ENCODE results near the gene WWC2.

WWC2 gene

DNA sequence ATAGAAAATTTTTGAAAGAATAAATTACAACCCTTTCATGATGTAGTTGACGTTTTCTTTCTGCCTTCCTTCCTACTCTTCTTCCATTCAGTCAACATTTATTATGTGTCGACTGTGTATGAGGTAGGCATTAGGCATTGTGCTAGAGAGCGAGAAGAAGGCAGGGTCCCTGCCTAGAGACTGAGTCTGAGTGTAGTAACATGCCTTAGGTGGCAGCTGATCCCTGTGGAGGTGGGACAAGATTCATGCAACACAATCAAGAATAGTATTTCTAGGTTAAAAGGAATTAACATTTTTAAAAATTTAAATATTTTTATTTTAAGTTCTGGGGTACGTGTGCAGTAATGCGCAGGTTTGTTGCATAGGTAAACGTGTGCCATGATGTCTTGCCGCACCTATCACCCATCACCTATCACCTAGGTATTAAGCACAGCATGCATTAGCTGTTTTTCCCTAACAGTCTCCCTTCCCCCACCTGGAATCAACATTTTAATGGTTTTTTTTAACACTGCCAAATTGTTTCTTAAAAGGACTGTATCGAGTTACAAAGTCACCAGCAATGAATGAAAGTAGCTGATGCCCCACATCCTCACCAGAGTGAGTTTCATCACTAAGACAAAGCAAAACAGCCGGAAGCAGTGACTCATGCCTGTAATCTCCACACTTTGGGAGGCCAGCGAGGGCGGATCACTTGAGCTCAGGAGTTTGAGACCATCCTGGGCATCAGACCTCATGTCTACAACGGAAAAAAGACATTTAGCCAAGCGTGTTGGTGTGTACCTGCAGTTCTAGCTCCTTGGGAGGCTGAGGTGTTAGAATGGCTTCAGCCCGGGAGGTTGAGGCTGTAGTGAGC is 84.0 kb downstream of the WWC2 start:
- TF ChIP-seq GATA2 (IDR thresholded peaks at IDR 0.05; ENCODE audit: low read depth, low read length) (no peak), GATA3 (IDR thresholded peaks at IDR 0.05; ENCODE audit: low read depth, low read length) (no peak)

DNA sequence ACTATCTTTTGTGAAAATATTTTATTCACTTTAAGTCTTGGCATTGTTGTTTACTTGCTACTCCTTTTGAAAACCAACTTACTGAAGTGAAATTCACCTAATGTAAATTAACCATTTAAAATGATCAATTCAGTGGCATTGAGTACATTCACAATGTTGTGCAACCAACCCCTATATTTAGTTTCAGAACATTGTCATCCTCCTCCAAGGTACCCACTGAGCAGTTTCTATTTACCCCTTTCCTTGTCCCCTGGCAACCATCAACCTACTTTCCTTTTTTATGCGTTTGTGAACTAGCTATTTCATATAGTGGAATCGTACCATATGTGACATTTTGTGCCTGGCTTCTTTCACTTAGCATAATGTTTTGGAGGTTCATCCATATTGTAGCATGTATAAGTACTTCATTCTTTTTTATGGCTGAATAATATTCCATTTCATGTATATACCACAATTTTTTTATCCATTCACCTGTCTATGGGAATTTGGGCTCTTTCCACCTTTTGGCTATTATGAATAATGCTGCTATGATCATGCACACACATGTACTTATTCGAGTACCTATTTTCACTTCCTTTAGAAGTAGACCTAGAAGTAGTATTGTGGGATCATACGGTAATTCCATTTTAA is 85.0 kb downstream of the WWC2 start:
- no peak for TF ChIP-seq GATA3 (IDR thresholded peaks at IDR 0.05; ENCODE audit: low read depth, low read length)
- no peak for TF ChIP-seq GATA2 (IDR thresholded peaks at IDR 0.05; ENCODE audit: low read depth, low read length)

DNA sequence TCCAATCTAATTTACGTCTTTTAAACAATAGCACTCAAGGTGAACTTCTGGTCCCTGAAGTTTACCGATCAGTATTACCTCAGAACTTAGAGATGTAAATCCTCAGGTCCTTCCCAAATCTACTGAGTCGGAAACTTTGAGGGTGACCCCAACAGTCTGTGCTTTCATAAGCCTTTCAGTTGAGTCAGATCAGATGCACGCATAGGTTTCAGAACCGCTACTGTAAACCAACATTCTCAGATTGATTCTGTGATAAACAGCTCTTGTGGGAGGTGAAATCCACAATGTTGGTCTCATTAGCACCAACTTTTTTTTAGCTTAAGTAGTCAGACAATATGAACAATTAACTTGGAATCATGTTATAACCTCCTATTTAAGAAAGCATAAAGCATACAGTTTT is 86.0 kb downstream of the WWC2 start:
- TF ChIP-seq GATA2 (IDR thresholded peaks at IDR 0.05; ENCODE audit: low read depth, low read length) (no peak), GATA3 (IDR thresholded peaks at IDR 0.05; ENCODE audit: low read depth, low read length) (no peak)

DNA sequence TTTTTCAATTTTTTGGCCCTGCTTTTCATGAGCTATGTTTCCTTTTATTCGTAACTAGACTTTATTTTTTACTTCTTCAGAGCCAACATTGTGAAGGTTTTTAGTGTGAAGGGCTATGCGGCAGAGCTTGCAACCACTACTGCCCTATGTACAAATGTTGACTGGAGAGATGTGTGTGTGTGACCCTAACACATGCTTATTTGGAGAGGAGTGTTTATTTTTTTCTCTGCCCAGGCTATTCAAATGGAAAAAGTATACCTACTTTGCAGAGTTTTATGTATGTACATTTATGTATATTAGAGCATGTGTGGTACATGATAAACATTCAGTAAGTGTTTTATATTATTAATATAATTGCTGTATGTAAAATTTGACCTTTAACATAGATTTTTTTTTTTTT is 86.5 kb downstream of the WWC2 start:
- TF ChIP-seq GATA3 (IDR thresholded peaks at IDR 0.05; ENCODE audit: low read depth, low read length), result no peak
- no peak for TF ChIP-seq GATA2 (IDR thresholded peaks at IDR 0.05; ENCODE audit: low read depth, low read length)

DNA sequence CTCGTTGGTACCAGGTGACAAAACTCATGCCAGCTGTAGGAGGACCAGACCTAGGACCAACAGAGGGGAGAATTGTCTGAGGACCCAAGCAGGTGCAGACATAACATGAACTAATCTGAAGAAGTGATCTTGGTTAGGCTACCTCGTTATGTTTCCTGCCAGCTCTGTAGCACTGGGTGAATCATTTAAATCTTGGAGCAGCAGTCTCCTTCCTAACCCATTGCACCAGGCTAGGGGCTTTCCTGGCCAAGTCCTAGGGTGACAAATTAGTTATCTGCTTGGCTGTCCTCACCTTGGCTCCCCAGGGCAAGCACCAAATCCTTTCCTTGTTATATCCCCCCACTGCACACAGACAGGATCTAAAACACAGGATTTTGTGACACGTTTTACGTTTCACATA is 87.8 kb downstream of the WWC2 start:
- TF ChIP-seq GATA2 (IDR thresholded peaks at IDR 0.05; ENCODE audit: low read depth, low read length) (no peak), GATA3 (IDR thresholded peaks at IDR 0.05; ENCODE audit: low read depth, low read length) (no peak)

DNA sequence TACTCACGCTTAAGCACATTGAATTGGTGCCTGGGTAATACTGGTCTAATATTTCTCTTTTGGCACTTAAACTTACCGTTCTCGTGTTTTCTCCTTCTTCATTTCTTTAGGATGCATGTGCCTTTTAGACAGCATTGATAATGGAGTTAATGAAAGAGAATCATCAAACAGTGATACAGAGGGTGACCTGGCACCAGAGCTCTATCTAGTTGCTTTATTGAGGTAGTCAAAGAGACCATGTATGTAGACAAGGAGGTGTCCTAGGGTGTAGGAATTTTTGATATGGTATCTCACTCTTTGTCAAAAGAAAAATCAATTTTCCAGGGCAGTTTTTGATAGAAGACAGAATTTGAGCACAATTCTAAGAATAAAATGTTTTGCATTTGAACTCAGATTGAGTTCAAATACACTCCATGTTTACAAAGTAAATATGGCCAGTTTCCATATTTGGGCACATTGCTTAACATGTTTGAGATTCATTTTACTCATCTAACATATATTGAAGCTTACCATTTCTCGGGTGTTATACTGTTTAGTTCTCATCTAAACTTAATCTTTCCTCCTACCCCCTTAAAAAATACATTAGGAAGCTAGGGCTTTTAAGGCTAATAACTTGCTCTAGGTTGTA is 92.0 kb downstream of the WWC2 start:
- no peak for TF ChIP-seq GATA3 (IDR thresholded peaks at IDR 0.05; ENCODE audit: low read depth, low read length)
- TF ChIP-seq GATA2 (IDR thresholded peaks at IDR 0.05; ENCODE audit: low read depth, low read length), result no peak

DNA sequence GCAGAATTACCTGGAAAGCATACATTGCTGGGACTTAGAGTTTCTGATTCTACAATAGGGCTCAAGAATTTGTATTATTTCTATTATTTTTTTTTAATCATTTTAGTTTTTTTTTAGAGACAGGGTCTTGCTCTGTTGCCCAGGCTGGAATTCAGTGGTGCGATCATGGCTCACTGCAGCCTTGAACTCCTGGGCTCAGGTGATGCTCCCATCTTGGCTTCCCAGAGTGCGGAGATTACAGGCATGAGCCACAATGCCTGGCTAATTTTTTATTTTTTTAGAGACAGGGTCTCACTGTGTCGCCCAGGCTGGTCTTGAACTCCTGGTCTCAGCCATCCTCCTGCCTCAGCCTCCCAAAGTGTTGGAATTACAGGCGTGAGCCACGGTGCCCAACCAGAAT is 92.6 kb downstream of the WWC2 start:
- no peak for TF ChIP-seq GATA3 (IDR thresholded peaks at IDR 0.05; ENCODE audit: low read depth, low read length)
- no peak for TF ChIP-seq GATA2 (IDR thresholded peaks at IDR 0.05; ENCODE audit: low read depth, low read length)

DNA sequence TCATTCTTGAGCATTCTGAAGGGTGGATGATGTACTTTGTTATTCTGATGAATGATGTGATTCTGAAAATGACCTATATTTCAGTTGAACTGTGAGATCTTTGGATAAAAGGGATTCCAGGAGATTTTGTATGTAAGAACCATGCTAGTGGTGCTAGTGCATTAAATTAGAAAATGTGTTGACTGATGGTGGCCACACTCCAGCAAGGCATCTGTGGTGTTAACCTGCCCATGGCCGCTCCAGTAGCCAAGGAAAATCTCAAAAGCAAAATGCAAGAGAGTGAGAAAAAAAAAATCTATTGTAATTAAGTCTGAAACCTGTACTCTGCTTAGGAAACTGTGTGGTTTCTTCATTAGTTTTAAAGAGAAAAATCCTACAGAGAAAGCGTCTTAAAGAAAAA is 93.5 kb downstream of the WWC2 start:
- TF ChIP-seq GATA3 (IDR thresholded peaks at IDR 0.05; ENCODE audit: low read depth, low read length), result no peak
- TF ChIP-seq GATA2 (IDR thresholded peaks at IDR 0.05; ENCODE audit: low read depth, low read length), result no peak

DNA sequence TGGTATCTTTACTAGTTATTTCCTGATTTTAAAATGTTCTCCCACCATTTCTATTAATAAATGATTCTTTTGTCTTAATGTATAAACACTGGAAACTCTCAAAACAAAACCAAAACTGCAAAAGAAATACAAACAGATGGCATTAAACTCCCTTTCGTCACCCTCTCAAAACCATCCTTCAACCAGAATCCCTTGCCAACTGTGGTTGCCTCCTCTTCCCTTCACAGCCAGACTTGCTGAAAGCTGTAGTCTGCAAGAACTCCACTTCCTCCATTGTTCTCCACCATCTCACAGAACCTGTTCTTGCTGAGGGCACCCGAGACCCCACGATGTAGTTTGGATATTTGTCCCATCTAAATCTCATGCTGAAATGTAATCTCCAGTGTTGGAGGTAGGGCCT is 96.5 kb downstream of the WWC2 start:
- no peak for TF ChIP-seq GATA2 (IDR thresholded peaks at IDR 0.05; ENCODE audit: low read depth, low read length)
- no peak for TF ChIP-seq GATA3 (IDR thresholded peaks at IDR 0.05; ENCODE audit: low read depth, low read length)

DNA sequence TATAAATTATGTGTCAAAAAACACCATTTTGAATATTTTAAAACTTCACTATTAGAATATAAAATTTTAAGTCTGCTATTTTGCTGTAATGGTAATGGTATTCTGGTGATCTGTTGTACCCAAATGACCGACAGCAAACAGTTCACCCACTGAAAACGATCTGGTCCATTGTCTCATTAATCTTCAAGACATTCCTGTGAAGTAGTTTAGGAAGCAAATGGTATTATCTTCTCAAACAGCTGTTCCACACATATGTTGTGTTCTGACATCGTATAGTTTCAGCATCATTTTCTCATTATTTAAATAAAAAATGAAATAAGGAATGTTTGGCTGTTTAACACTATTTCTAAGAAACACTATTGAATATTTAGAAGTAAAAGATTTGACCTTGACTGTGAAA is 98.1 kb downstream of the WWC2 start:
- TF ChIP-seq GATA2 (IDR thresholded peaks at IDR 0.05; ENCODE audit: low read depth, low read length) (no peak), GATA3 (IDR thresholded peaks at IDR 0.05; ENCODE audit: low read depth, low read length) (no peak)

DNA sequence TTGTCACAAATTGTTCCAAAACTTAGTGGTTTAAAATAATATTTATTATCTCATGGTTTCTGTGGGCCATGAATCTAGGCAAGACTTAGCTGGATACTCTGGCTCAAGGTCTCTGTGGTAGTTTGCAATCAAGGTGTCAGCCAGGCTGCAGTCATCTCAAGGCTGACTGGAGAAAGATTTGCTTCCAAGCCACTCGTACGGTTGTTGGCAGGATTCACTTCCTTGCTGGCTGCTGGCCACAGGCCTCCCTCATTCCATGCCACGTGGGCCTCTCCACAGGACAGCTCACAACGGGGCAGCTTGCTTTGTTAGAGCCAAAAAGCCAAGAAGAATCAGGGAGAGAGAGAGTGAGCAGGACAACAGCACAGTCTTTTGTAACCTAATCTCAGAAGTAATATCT is 101.4 kb downstream of the WWC2 start:
- TF ChIP-seq GATA3 (IDR thresholded peaks at IDR 0.05; ENCODE audit: low read depth, low read length) (no peak), GATA2 (IDR thresholded peaks at IDR 0.05; ENCODE audit: low read depth, low read length) (no peak)

DNA sequence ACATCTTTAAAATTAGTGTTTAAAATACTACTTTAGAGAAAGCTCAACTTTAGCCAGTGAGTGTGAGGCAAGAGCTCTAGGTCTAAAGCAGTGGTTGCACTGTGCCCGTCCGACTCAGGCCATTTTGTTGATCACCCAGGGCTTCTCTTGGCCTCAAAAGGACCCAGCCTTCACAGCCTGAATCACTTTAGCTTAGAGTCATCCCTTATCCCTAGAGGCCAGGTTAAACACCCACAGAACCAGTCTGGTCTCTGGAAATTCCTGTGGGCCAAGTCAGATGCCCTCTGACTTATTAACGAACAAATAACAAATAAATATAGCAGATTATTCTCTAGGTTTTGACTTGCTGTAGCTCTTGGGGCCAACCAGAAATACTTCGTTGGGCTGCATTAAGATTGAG is 102.3 kb downstream of the WWC2 start:
- no peak for TF ChIP-seq GATA3 (IDR thresholded peaks at IDR 0.05; ENCODE audit: low read depth, low read length)
- no peak for TF ChIP-seq GATA2 (IDR thresholded peaks at IDR 0.05; ENCODE audit: low read depth, low read length)

DNA sequence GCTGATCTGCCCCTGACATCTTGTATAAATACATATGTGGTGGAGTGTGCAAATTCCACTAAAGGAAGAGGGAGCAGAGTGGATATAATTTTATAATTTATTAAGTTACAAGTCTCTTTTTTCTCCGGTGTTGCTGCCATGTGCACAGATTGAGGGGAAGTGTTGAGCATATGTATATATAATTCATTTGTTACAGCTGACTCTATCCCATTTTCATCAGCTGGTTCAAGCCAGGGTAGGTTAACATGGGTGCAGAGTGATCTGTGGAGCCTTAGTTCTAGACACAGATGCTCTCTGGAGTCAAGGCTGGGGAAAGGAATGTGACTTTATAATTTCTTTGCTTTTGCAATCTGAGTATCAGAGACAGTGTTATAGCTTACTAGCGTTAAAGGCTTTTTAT is 103.5 kb downstream of the WWC2 start:
- TF ChIP-seq GATA3 (IDR thresholded peaks at IDR 0.05; ENCODE audit: low read depth, low read length), result no peak
- no peak for TF ChIP-seq GATA2 (IDR thresholded peaks at IDR 0.05; ENCODE audit: low read depth, low read length)

DNA sequence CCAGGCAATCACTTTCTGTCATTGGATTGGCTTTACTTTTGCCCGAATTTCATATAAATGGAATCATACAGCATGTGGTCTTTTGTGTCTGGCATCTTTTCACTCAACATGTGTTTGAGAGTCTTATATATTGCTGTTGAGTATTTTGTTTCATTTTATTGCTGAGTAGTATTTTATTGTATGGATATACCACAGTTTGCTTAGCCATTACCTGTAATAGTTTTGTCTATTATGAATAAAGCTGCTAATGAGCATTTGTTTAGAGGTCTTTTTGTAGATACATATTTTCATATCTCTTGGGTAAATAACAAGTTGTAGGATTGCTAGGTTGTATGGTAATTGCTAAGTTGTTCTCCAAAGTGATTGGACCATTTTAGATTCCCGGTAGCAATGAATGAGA is 105.7 kb downstream of the WWC2 start:
- TF ChIP-seq GATA3 (IDR thresholded peaks at IDR 0.05; ENCODE audit: low read depth, low read length) (no peak), GATA2 (IDR thresholded peaks at IDR 0.05; ENCODE audit: low read depth, low read length) (no peak)

DNA sequence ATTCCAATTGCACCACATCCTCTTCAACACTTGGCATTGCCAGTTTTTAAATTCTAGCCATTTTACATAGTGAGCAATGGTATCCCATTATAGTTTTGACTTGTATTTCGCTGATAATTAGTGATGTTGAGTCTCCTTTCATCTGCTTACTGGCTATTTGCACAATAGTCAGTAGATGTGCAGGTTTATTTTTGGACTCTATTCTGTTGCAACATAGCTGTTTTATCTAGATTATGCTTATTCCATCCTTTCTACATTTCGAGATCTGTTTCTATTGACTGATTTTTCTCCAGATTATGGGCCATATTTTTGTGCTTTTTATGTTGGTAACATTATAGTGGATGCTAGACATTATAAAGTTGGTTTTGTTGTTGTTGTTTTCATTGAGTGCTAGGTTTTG is 106.1 kb downstream of the WWC2 start:
- TF ChIP-seq GATA2 (IDR thresholded peaks at IDR 0.05; ENCODE audit: low read depth, low read length), result no peak
- no peak for TF ChIP-seq GATA3 (IDR thresholded peaks at IDR 0.05; ENCODE audit: low read depth, low read length)
